Stomach (tissue), 9 donors: ENCODE results near the gene PTPRCAP. TPM values are rescaled to one million over a fixed set of nuclear protein-coding genes. Genes with fewer than 3 reads are reported as not detected.

Experiments used
- DNase-seq, 2 donors: peaks; one replicate each; pipeline versions ENCODE4 v3.0.0 to v3.0.0-alpha.2; 2013 to 2019
- H3K27ac ChIP-seq, 5 donors: fragments of 200-600 bp in 4 of 5; sonication (generic) in 4 of 5; one replicate each; pipeline ENCODE4 v1.5.1; 2013 to 2019; ENCODE audit warnings: mild to moderate bottlenecking in 1 of 5, moderate library complexity in 1 of 5
- H3K27me3 ChIP-seq, 3 donors: fragments of 200-600 bp; sonication (generic); one replicate each; pipeline ENCODE4 v1.5.1; 2017 to 2019; ENCODE audit warnings: mixed run types in 1 of 3
- H3K36me3 ChIP-seq, 4 donors: fragments of 200-600 bp; sonication (generic); 1 replicate in 3 of 4; 2 replicates in 1 of 4; pipeline ENCODE4 v1.5.1; 2016 to 2019
- H3K4me1 ChIP-seq, 4 donors: fragments of 200-600 bp; sonication (generic); one replicate each; pipeline ENCODE4 v1.5.1; 2016 to 2019
- H3K4me3 ChIP-seq, 4 donors: fragments of 200-600 bp; sonication (generic) in 3 of 4; one replicate each; pipeline ENCODE4 v1.5.1; 2016 to 2019; ENCODE audit warnings: mild to moderate bottlenecking in 1 of 4
- H3K9me3 ChIP-seq, 4 donors: fragments of 200-600 bp; sonication (generic); one replicate each; pipeline ENCODE4 v1.5.1; 2016 to 2019
- EP300 ChIP-seq: sonication (generic); formaldehyde crosslinking; IDR thresholded peaks from one replicate; pipeline ENCODE4 v1.6.1; 2017; ENCODE audit warnings: antibody characterized with exemption
- POLR2A ChIP-seq, 4 donors: fragments of 450-650 bp; IDR thresholded peaks; one replicate each; pipeline ENCODE4 v1.6.1; 2016; ENCODE audit warnings: antibody characterized with exemption in 4 of 4, control low read depth in 2 of 4, mild to moderate bottlenecking in 1 of 4, moderate library complexity in 1 of 4
- POLR2AphosphoS5 ChIP-seq, 3 donors: sonication (generic); formaldehyde crosslinking; IDR thresholded peaks; one replicate each; pipeline ENCODE4 v1.6.1; 2016; ENCODE audit warnings: antibody characterized with exemption in 3 of 3
- WGBS, 5 donors: extraction: QIAGEN DNeasy Blood & Tissue Kit in 3 of 5; methylation state at CpG; one replicate each; pipeline versions ENCODE4 v1.1.5 to v1.1.7; 2013 to 2018; 5-methylcytosine and 5-hydroxymethylcytosine counted together
- intact Hi-C: fragments of 100-400 bp; cut with DNase I; formaldehyde crosslinking; loops from one replicate; pipeline ENCODE4 v1.15.1; 2023; ENCODE audit warnings: low total_unique reads
- polyA plus RNA-seq, 3 donors: library from polyadenylated mRNA; stranded (reverse); fragments of 200-250 nt; gene quantifications; one replicate each; pipeline ENCODE4 v1.2.3, GENCODE V29; 2013
- total RNA-seq, 5 donors: library from RNA; depleted of rRNA; stranded (reverse); fragments of >200 nt; gene quantifications; one replicate each; pipeline versions ENCODE4 v1.1.0 to v1.2.3, GENCODE V29; 2014 to 2016
- TF ChIP-seq, protein P1 (sequence below), 7 experiments: fragments of 450-650 bp in 4 of 7; fragments of 200-600 bp in 3 of 7; sonication (generic) in 3 of 7; IDR thresholded peaks; one replicate each; pipeline ENCODE4 v1.5.1; 2016 to 2019; ENCODE audit warnings: antibody characterized with exemption in 7 of 7, control low read depth in 2 of 7, mild to moderate bottlenecking in 1 of 7
- donor health status: healthy with polysubstance abuse.
- donor health status: Bipolar disorder and iron deficiency.
- donor health status: healthy.

Gene PTPRCAP
- total and polyA plus RNA-seq, 8 donors = 1.7 to 25.3 (median 9.9) TPM; not detected in 2

GRCh38 chr11:67458266-67458665 is 20.8 kb upstream of the PTPRCAP start:
- intact Hi-C loops = no loop called here
- no peak overlapping the region for H3K4me3 ChIP-seq

GRCh38 chr11:67457453-67457852 is 20.0 kb upstream of the PTPRCAP start:
- no peaks in the 10 kb centered on the region for H3K27me3 ChIP-seq

More at GRCh38 chr11:67458266-67458665, 20.8 kb upstream of the PTPRCAP start:
- WGBS, 5 donors = 77 to 92% (median 89%) methylated on average over 17 to 19 of the region's 19 CpGs
- Histone ChIP-seq H3K36me3 (no peaks in the 10 kb centered on the region), H3K27me3 (no peaks in the 10 kb centered on the region), H3K4me1 (peaks cover 0 to under 1% (median 0%) of the 10 kb centered on the region in 4 donors), H3K27ac (no peak overlapping the region), H3K9me3 (no peaks in the 10 kb centered on the region)
- TF ChIP-seq, protein P1, sequence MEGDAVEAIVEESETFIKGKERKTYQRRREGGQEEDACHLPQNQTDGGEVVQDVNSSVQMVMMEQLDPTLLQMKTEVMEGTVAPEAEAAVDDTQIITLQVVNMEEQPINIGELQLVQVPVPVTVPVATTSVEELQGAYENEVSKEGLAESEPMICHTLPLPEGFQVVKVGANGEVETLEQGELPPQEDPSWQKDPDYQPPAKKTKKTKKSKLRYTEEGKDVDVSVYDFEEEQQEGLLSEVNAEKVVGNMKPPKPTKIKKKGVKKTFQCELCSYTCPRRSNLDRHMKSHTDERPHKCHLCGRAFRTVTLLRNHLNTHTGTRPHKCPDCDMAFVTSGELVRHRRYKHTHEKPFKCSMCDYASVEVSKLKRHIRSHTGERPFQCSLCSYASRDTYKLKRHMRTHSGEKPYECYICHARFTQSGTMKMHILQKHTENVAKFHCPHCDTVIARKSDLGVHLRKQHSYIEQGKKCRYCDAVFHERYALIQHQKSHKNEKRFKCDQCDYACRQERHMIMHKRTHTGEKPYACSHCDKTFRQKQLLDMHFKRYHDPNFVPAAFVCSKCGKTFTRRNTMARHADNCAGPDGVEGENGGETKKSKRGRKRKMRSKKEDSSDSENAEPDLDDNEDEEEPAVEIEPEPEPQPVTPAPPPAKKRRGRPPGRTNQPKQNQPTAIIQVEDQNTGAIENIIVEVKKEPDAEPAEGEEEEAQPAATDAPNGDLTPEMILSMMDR (IDR thresholded peaks at IDR 0.05) = no peak
- TF ChIP-seq POLR2A (IDR thresholded peaks at IDR 0.05) (no peak), EP300 (no peak), POLR2AphosphoS5 (IDR thresholded peaks at IDR 0.05) (no peak)
- no peak for DNase-seq

DNA sequence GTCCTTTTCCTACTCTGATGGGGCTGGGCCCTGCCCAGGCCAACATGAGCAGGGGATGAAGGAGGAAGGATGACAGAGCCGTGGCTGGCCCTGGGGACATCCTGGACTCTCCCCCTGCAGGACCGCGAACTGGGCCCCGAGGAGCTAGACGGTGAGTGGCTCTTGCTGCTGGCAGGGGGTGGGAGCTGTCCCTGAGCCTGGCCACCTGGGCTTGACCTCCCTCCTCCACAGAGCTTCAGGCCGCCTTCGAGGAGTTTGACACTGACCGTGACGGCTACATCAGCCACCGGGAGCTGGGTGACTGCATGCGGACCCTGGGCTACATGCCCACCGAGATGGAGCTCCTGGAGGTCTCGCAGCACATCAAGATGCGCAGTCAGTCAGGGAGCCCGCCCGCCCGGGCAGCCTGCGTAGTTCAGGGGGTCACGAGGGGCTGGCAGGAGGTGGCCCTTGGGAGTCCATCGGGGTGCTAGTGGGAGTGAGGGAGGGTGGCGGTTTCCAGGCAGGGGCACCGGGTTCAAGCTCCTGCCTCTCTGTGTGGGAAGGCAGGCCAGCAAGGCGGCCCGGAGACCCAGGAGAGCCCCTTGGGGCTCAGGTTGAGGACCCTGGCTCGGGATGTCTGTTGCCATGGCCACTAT is 18.7 kb upstream of the PTPRCAP start:
- intact Hi-C loops = no loop called here
- peaks cover 0 to 15% (median 10%) of the 10 kb centered on the region in 4 donors for H3K4me1 ChIP-seq
- no peaks in the 10 kb centered on the region for H3K36me3 ChIP-seq
- no peak for DNase-seq
- no peaks in the 10 kb centered on the region for H3K9me3 ChIP-seq
- no peaks in the 10 kb centered on the region for H3K27me3 ChIP-seq
- WGBS, 5 donors = 73 to 84% (median 77%) methylated on average over 10 to 25 of the region's 25 CpGs
- TF ChIP-seq POLR2A (IDR thresholded peaks at IDR 0.05) = no peak
- no peak for TF ChIP-seq POLR2AphosphoS5 (IDR thresholded peaks at IDR 0.05)
- TF ChIP-seq, protein P1 (IDR thresholded peaks at IDR 0.05) = no peak
- TF ChIP-seq EP300 = no peak
- no peak overlapping the region for H3K4me3 ChIP-seq
- H3K27ac ChIP-seq = no peak overlapping the region

More at GRCh38 chr11:67457453-67457852, 20.0 kb upstream of the PTPRCAP start:
- Histone ChIP-seq H3K4me1 (peaks cover 0 to 8% (median 3%) of the 10 kb centered on the region in 4 donors), H3K27ac (no peak overlapping the region), H3K9me3 (no peaks in the 10 kb centered on the region), H3K36me3 (no peaks in the 10 kb centered on the region), H3K4me3 (no peak overlapping the region)
- DNase-seq = no peak
- WGBS, 5 donors = 89 to 99% (median 94%) methylated on average over 7 to 12 of the region's 12 CpGs
- no peak for TF ChIP-seq POLR2AphosphoS5 (IDR thresholded peaks at IDR 0.05)
- no peak for TF ChIP-seq EP300
- TF ChIP-seq, protein P1 (IDR thresholded peaks at IDR 0.05) = no peak
- no peak for TF ChIP-seq POLR2A (IDR thresholded peaks at IDR 0.05)
- intact Hi-C loops = no loop called here

DNA sequence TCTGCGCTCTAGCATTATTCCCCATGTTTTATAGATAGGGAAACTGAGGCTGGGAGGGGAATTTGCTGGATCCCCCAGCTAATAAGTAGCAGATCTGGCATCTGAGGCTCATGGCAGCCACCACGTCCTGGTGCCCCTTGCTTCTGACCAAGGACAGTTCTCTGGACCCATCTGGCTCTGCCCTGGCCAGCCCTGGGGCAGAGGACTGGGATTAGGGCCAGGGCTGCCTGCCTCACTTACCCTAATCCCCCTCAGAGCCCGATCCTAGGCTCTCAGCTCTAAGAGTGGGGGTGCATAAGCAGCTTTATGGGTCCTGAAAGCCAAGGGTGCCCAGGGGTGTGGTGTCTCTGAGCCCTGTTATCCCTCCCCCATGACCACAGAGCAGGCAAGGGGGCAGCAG is 17.6 kb upstream of the PTPRCAP start, which contains the start of gene CABP4:
Gene CABP4, plus strand, starts transcription at position 301 of the 400 bp plus-strand sequence. Its CDS starts 70 bp downstream, at position 371.
- no peak within 1 kb of the TSS for H3K4me3 ChIP-seq
- no peak for DNase-seq
- H3K27ac ChIP-seq = no peak within 1 kb of the TSS
- H3K27me3 ChIP-seq = no peaks in the 10 kb centered on the region
- H3K36me3 ChIP-seq = no peaks in the 10 kb centered on the region
- H3K9me3 ChIP-seq = no peaks in the 10 kb centered on the region
- TF ChIP-seq EP300 = no peak
- TF ChIP-seq, protein P1 (IDR thresholded peaks at IDR 0.05) = no peak
- peaks cover 0 to 15% (median 10%) of the 10 kb centered on the region in 4 donors for H3K4me1 ChIP-seq
- 83 to 96% (median 88%) methylated on average over 2 to 3 of the region's 3 CpGs for WGBS, 5 donors
- intact Hi-C loops = no loop called here
